Measurements from ENCODE around the gene NR1H2. TPM values are rescaled to one million over a fixed set of nuclear protein-coding genes. Genes with fewer than 3 reads are reported as not detected.

NR1H2 gene
- total and polyA plus RNA-seq, 4 donors, result 52.5 to 114 (median 99.9) TPM

- no peak for TF ChIP-seq CTCF (IDR thresholded peaks at IDR 0.05; ENCODE audit: control extremely low read depth, extremely low read depth)
- H3K27ac ChIP-seq (ENCODE audit: low read depth in 1 of 2, low read length in 1 of 2), result no peak overlapping the region
- 90 to 95% methylated on average over 11 of the region's 11 CpGs for WGBS, 2 donors
- H3K27me3 ChIP-seq (ENCODE audit: control insufficient read depth in 3 of 3, insufficient read depth in 3 of 3, low read length in 2 of 3), result no peaks in the 10 kb centered on the region
- no peak overlapping the region for H3K4me3 ChIP-seq
- DNase-seq (no peak), ATAC-seq (ENCODE audit: insufficient read depth, low FRiP score) (no peak)
- no peaks in the 10 kb centered on the region for H3K9me3 ChIP-seq (ENCODE audit: control insufficient read depth in 4 of 4, insufficient read depth in 3 of 4, low read length in 3 of 4)
- H3K4me1 ChIP-seq (ENCODE audit: control insufficient read depth in 5 of 5, insufficient read depth in 5 of 5, low read length in 5 of 5), result peaks cover 0 to 8% (median 2%) of the 10 kb centered on the region in 5 donors
- no peak overlapping the region for H3K9ac ChIP-seq (ENCODE audit: insufficient read depth in 1 of 2, low read length in 2 of 2)
- peaks cover 0 to 2% (median 0%) of the 10 kb centered on the region in 4 donors for H3K36me3 ChIP-seq (ENCODE audit: control insufficient read depth in 4 of 4, insufficient read depth in 4 of 4, low read length in 4 of 4)
Measured at GRCh38 chr19:50359328-50359818, 16.9 kb upstream of the NR1H2 start.

DNA sequence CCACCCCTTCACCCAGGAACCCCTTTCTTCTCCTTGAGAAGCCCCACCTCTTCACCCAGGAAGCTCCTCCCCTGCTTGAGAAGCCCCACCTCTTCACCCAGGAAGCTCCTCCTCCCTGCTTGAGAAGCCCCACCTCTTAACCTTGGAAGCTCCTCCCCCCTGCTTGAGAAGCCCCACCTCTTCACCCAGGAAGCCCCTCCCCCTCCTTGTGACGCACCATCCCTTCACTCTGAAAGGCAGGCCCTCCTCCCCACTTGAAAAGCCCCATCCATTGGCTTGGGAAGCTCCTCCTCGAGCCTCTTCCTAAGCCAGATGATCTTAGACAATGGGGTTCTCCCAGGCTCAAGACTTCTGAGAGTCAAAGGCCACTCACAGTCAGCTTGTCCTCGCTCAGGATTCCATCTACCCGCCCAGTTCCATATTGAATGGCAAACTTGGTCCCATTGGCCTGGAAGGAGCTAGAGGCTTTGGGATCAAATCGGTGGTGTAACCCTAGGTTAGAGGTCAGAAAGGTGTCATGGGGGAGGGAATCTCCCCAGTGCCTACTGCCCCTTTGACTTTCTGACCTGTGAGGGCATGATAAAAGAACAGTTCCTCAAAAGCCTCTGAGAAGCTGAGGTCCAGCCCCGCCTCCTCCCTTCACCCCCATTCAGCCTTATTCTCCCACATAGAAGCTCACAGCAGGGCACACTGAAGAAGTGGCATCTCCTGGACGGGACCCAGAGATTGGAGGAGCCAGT lies 14.8 kb upstream of the NR1H2 start:
- Histone ChIP-seq H3K27me3 (ENCODE audit: control insufficient read depth in 3 of 3, insufficient read depth in 3 of 3, low read length in 2 of 3) (no peaks in the 10 kb centered on the region), H3K4me3 (no peak overlapping the region), H3K9ac (ENCODE audit: insufficient read depth in 1 of 2, low read length in 2 of 2) (no peak overlapping the region), H3K36me3 (ENCODE audit: control insufficient read depth in 4 of 4, insufficient read depth in 4 of 4, low read length in 4 of 4) (peaks cover 0 to 2% (median 0%) of the 10 kb centered on the region in 4 donors), H3K27ac (ENCODE audit: low read depth in 1 of 2, low read length in 1 of 2) (peak overlapping the region in 1 of 2 donors; percentile 74), H3K4me1 (ENCODE audit: control insufficient read depth in 5 of 5, insufficient read depth in 5 of 5, low read length in 5 of 5) (peaks cover 0 to 8% (median 2%) of the 10 kb centered on the region in 5 donors), H3K9me3 (ENCODE audit: control insufficient read depth in 4 of 4, insufficient read depth in 3 of 4, low read length in 3 of 4) (no peaks in the 10 kb centered on the region)
- DNase-seq (no peak), ATAC-seq (ENCODE audit: insufficient read depth, low FRiP score) (no peak)
- no peak for TF ChIP-seq CTCF (IDR thresholded peaks at IDR 0.05; ENCODE audit: control extremely low read depth, extremely low read depth)
- whole genome bisulfite sequencing, 2 donors, result 70 to 92% methylated on average over 6 to 7 of the region's 7 CpGs

DNA sequence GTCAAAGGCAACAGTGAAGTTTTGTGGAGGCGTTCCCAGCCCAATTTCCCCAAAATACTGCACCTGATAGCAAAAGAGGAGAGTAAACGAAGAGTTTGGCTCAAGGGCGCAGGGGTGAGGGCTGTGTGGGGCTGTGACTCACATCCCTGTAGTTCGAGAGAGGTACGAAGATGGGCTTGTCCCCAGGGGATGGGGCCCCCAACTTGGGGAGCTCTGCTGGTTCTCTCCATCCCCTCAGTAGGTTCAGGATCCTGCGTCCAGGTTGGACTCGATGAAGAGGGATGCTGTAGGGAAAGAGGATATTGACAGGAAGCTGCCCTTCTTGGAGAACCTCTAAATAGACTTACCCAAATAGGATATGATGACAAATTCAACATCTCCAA lies 14.2 kb upstream of the NR1H2 start:
- Histone ChIP-seq H3K9me3 (ENCODE audit: control insufficient read depth in 4 of 4, insufficient read depth in 3 of 4, low read length in 3 of 4) (no peaks in the 10 kb centered on the region), H3K4me3 (no peak overlapping the region), H3K4me1 (ENCODE audit: control insufficient read depth in 5 of 5, insufficient read depth in 5 of 5, low read length in 5 of 5) (peaks cover 0 to 8% (median 2%) of the 10 kb centered on the region in 5 donors), H3K27me3 (ENCODE audit: control insufficient read depth in 3 of 3, insufficient read depth in 3 of 3, low read length in 2 of 3) (no peaks in the 10 kb centered on the region), H3K27ac (ENCODE audit: low read depth in 1 of 2, low read length in 1 of 2) (peak overlapping the region in 1 of 2 donors; percentile 74), H3K9ac (ENCODE audit: insufficient read depth in 1 of 2, low read length in 2 of 2) (no peak overlapping the region), H3K36me3 (ENCODE audit: control insufficient read depth in 4 of 4, insufficient read depth in 4 of 4, low read length in 4 of 4) (peaks cover 0 to 2% (median 0%) of the 10 kb centered on the region in 4 donors)
- ATAC-seq (ENCODE audit: insufficient read depth, low FRiP score) (no peak), DNase-seq (no peak)
- TF ChIP-seq CTCF (IDR thresholded peaks at IDR 0.05; ENCODE audit: control extremely low read depth, extremely low read depth), result no peak
- 60 to 82% methylated on average over 7 of the region's 7 CpGs for WGBS, 2 donors

All from lung (tissue), 12 donors.